MCF 10A (cell line): Measurements from ENCODE around the gene CHGA. TPM values are rescaled to one million over a fixed set of nuclear protein-coding genes. Genes with fewer than 3 reads are reported as not detected.

ENCODE experiments used
- Bru-seq: library from RNA; stranded (reverse); fragments of 400-500 nt; gene quantifications from one replicate; lab custom pipeline; 2021; lab: Mats Ljungman, UMichigan
- BruChase-seq, 2 experiments: library from RNA; stranded (reverse); fragments of 400-500 nt; gene quantifications; one replicate each; lab custom pipeline; 2021; lab: Mats Ljungman, UMichigan
- BruUV-seq: library from RNA; stranded (reverse); fragments of 400-500 nt; replicated peaks from 2 replicates; lab custom pipeline; 2021; lab: Mats Ljungman, UMichigan
- CTCF ChIA-PET: fragments of 300-600 bp; sonication (Branson Sonifier 250); formaldehyde crosslinking; extraction: SDS; loops from one replicate; lab custom pipeline; 2021; ENCODE audit warnings: antibody characterized with exemption, inconsistent platforms; lab: Yijun Ruan, JAX
- POLR2A ChIA-PET: fragments of 300-600, 350-650 bp; sonication (Branson Sonifier 250); formaldehyde crosslinking; extraction: SDS; loops from one replicate; lab custom pipeline; 2020; ENCODE audit warnings: antibody characterized with exemption, inconsistent platforms; lab: Yijun Ruan, JAX
- DNase-seq: peaks from one replicate; pipeline ENCODE4 v3.0.0-alpha.2; 2018; ENCODE audit not compliant: unreplicated experiment
- H3K27ac Mint-ChIP-seq: one replicate; pipeline ENCODE4 v1.8.0; 2022; ENCODE audit warnings: mild to moderate bottlenecking, low read depth, mixed read lengths; ENCODE audit not compliant: unreplicated experiment
- H3K27me3 Mint-ChIP-seq: one replicate; pipeline ENCODE4 v1.8.0; 2022; ENCODE audit warnings: mixed read lengths; ENCODE audit not compliant: insufficient read depth, unreplicated experiment
- H3K36me3 Mint-ChIP-seq: one replicate; pipeline ENCODE4 v1.8.0; 2022; ENCODE audit warnings: mild to moderate bottlenecking, moderate library complexity, mixed read lengths; ENCODE audit not compliant: insufficient read depth, unreplicated experiment
- H3K4me1 Mint-ChIP-seq: one replicate; pipeline ENCODE4 v1.8.0; 2022; ENCODE audit warnings: mixed read lengths; ENCODE audit not compliant: insufficient read depth, unreplicated experiment
- H3K4me3 Mint-ChIP-seq: one replicate; pipeline ENCODE4 v1.8.0; 2022; ENCODE audit warnings: mild to moderate bottlenecking, moderate library complexity, mixed read lengths; ENCODE audit not compliant: unreplicated experiment
- H3K9me3 Mint-ChIP-seq: one replicate; pipeline ENCODE4 v1.8.0; 2022; ENCODE audit warnings: mixed read lengths; ENCODE audit not compliant: unreplicated experiment
- CTCF ChIP-seq: fragments of 200-600 bp; IDR thresholded peaks from one replicate; pipeline ENCODE4 v1.8.0; 2022; ENCODE audit warnings: antibody characterized with exemption, mild to moderate bottlenecking; ENCODE audit not compliant: unreplicated experiment
- intact Hi-C: fragments of 100-400 bp; cut with micrococcal nuclease; formaldehyde crosslinking; loops from 2 replicates; pipeline ENCODE4 v1.14.1; 2022
- long read RNA-seq: library from polyadenylated mRNA; stranded (forward); transcript quantifications from one replicate; pipeline ENCODE4 v2.0.0, GENCODE V29; 2022
- total RNA-seq: library from RNA; stranded (reverse); gene quantifications from 2 replicates; pipeline ENCODE4 v1.2.3, GENCODE V29; 2022

CHGA gene
- total RNA-seq (0.35 TPM in 1 of 2 replicates, not detected in the other), Bru-seq, nascent RNA (percentile 8 among the genes with signal in this experiment), BruChase-seq, experiment 1, labeled RNA remaining after a 6-hour chase (not detected), BruChase-seq, experiment 2, labeled RNA remaining after a 2-hour chase (percentile 7 among the genes with signal in this experiment)
- long read RNA-seq, partial matches to known transcripts, result 0 of 1 reads
- long read RNA-seq, other reads (novel, unspliced or antisense), result 1 of 1 reads

- Mint-ChIP-seq H3K9me3 (no peaks in the 10 kb centered on the region), H3K4me1 (peaks cover 20% of the 10 kb centered on the region), H3K27ac (no peak within 1 kb of the TSS), H3K27me3 (peaks cover 34% of the 10 kb centered on the region), H3K4me3 (no peak within 1 kb of the TSS), H3K36me3 (no peaks in the 10 kb centered on the region)
- POLR2A ChIA-PET, result no interaction called here
- CTCF ChIA-PET, result interaction anchor here (0.6 kb wide), 1 partner anchor 498 kb away, joined by 3 read pairs; no protein-coding TSS in a partner anchor
- peak; percentile 27 for DNase-seq
- intact Hi-C loops, result no loop called here
- no peak for TF ChIP-seq CTCF
- no TSS peak for BruUV-seq
These were observed at the start of gene CHGA for GRCh38 chr14:92922883-92923743. CHGA (plus strand) TSS chr14:92923150; CDS start chr14:92923360, 210 bp downstream.

GRCh38 chr14:92874962-92875661, 47.8 kb upstream of the CHGA start:
- no TSS peak for BruUV-seq
- POLR2A ChIA-PET, result no interaction called here
- H3K27me3 Mint-ChIP-seq, result peaks cover 61% of the 10 kb centered on the region
- H3K27ac Mint-ChIP-seq, result no peak overlapping the region
- no peak for DNase-seq
- H3K4me1 Mint-ChIP-seq, result no peaks in the 10 kb centered on the region
- TF ChIP-seq CTCF, result no peak
- intact Hi-C loops, result no loop called here
- no peak overlapping the region for H3K4me3 Mint-ChIP-seq
- CTCF ChIA-PET, result interaction anchor here (0.5 kb wide), 1 partner anchor 234 kb away, joined by 3 read pairs; no protein-coding TSS in a partner anchor
- no peaks in the 10 kb centered on the region for H3K36me3 Mint-ChIP-seq
- H3K9me3 Mint-ChIP-seq, result no peaks in the 10 kb centered on the region

GRCh38 chr14:92877757-92878431, 45.1 kb upstream of the CHGA start:
- DNase-seq, result peak; percentile 15
- no peaks in the 10 kb centered on the region for H3K36me3 Mint-ChIP-seq
- peaks cover 6% of the 10 kb centered on the region for H3K4me1 Mint-ChIP-seq
- no TSS peak for BruUV-seq
- intact Hi-C loops, result no loop called here
- no peak for TF ChIP-seq CTCF
- peaks cover 67% of the 10 kb centered on the region for H3K27me3 Mint-ChIP-seq
- ChIA-PET CTCF (interaction anchor here (1.6 kb wide), 1 partner anchor 235 kb away, joined by 4 read pairs; no protein-coding TSS in a partner anchor), POLR2A (no interaction called here)
- H3K27ac Mint-ChIP-seq, result no peak overlapping the region
- H3K9me3 Mint-ChIP-seq, result no peaks in the 10 kb centered on the region
- no peak overlapping the region for H3K4me3 Mint-ChIP-seq
